Omental fat pad (tissue), 4 donors: ENCODE data around the gene CCDC9B. TPM values are rescaled to one million over a fixed set of nuclear protein-coding genes. Genes with fewer than 3 reads are reported as not detected.

Experiments used
- ATAC-seq: fragments of 150-250 bp; one replicate; pipeline ENCODE4 v1.9.1; 2016; ENCODE audit warnings: mild to moderate bottlenecking, moderate library complexity; ENCODE audit not compliant: low FRiP score
- DNase-seq: peaks from one replicate; pipeline ENCODE4 v3.0.0-alpha.2; 2019; ENCODE audit warnings: low spot score
- total RNA-seq, 4 donors: library from RNA; depleted of rRNA; stranded (reverse); fragments of >200 nt; gene quantifications; one replicate each; pipeline ENCODE4 v1.1.0, GENCODE V29; 2016
- TF ChIP-seq, protein P1 (sequence below), 3 donors: fragments of 450-650 bp; IDR thresholded peaks; one replicate each; pipeline ENCODE4 v1.5.1; 2016 to 2017; ENCODE audit warnings: antibody characterized with exemption in 3 of 3, mild to moderate bottlenecking in 3 of 3, moderate library complexity in 2 of 3

Gene CCDC9B
- total RNA-seq, 4 donors from 2014 or later: 1.1 to 7.4 (median 4.5) TPM

DNA sequence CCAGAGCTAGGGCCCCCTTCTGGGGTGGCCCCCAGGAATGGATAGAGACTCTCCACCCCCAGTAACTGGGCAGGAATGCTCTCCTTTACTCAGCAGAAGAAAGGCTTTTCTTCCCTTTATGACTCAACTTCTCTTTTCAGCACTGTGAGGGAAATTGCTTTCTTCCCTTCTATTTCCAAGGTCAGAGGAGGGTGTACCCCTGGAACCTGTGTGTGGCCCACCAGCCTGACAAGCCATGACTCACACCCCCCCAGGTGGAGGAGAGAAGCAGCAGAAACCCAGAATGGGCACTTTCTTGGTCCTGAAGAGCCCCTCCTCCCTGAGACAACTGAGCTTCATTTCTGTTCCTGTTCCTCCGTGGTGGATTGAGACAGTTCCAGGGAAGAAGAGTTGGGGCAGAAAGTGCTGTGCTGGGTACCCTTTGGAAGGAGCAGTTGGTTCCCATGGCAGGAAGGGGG lies 55.2 kb downstream of the CCDC9B start:
- DNase-seq (no peak), ATAC-seq (no peak)
- TF ChIP-seq, protein P1, sequence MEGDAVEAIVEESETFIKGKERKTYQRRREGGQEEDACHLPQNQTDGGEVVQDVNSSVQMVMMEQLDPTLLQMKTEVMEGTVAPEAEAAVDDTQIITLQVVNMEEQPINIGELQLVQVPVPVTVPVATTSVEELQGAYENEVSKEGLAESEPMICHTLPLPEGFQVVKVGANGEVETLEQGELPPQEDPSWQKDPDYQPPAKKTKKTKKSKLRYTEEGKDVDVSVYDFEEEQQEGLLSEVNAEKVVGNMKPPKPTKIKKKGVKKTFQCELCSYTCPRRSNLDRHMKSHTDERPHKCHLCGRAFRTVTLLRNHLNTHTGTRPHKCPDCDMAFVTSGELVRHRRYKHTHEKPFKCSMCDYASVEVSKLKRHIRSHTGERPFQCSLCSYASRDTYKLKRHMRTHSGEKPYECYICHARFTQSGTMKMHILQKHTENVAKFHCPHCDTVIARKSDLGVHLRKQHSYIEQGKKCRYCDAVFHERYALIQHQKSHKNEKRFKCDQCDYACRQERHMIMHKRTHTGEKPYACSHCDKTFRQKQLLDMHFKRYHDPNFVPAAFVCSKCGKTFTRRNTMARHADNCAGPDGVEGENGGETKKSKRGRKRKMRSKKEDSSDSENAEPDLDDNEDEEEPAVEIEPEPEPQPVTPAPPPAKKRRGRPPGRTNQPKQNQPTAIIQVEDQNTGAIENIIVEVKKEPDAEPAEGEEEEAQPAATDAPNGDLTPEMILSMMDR (IDR thresholded peaks at IDR 0.05): no peak

DNA sequence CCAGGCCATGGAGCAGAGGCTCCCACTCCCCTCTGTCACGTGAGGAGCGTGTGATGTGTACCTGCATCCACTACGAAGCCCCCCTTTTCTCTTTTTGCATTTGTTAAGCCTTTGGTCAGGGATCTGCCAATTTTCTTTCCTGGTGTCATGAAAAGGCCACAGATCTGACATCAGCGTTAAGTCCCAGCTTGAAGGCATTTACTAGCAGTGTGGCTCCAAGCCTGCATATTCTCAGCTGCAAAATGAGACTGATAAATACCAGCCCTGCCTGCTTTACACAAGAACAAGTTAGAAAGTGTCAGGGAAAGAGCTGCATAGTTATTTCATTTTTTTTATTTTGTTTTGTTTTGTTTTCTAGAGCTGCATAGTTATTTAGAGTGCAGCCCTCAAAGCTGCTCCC lies 55.6 kb downstream of the CCDC9B start:
- TF ChIP-seq, protein P1 (IDR thresholded peaks at IDR 0.05): no peak
- DNase-seq: no peak
- no peak for ATAC-seq

DNA sequence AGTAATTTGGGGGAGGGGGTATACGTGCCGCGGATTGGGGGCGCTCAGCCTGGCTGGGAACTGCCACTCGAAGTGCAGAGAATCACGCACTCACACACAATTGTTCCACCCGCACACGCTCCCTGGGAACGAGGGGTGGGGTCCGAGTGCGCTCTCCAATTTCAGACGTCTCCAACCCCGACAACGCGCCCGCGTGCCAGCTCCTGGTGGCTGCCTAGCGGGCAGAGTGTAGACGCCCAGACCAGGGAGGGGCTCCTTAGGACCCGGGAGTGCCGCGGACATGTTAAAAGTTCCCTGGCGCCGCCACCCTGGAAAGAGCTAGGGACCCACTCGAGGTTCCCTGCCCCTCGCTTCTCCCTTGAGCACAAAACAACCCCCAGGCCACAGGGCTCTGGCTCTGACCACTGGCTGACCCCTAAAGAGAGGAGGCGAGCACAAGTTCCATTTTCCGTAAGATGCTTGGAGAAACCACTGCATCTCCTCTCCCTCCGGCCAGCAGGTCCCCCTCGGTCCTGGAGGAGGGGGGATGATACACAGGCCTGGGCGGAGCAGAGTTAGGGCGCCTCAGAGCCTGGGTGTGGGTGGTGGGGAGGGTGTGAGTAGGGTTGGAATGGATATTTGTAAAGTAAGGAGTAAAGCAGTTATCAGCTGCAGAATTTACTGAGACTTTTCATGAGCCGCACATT lies 57.0 kb downstream of the CCDC9B start:
- no peak for DNase-seq
- ATAC-seq: no peak
- TF ChIP-seq, protein P1 (IDR thresholded peaks at IDR 0.05): no peak

DNA sequence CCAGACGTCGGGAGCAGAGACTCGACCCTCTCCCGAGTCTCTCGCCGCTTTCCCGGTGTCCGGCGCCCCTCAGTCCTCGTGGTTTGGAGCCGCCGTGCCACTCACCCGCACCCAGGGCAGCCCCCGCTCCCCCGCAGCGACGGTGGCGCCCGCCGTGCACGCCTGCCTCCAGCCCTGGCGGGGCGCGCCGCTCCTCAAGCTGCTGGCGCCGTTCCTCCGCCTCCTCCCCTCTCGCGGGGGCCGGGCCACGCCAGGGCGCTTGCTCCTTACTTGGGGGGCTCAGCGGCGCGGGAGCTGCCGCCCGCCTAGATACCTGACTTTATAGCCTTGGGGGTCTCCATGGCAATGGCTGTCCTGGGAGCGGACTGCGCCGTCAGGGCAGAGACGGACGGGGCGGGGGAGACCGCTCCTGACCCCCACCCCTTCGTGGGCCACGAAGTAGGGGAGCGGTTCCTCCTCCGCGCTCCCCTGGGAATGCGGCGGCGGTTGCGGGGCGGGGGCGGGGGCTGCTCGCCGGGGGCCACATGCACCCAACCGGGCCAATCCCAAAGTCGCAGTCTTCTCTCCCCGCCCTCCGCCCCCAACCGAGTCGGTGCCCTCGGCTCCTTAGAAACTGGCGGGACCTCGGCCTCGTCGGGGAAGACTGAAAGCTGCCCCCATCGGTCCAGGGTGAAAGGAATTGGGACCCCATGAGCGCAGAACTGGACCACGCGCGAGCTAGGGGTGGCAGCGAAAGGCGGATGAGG lies 57.7 kb downstream of the CCDC9B start, which contains the start of gene ANKRD63:
Gene ANKRD63, minus strand, starts transcription at position 196 of the 746 bp plus-strand sequence. CDS start 478 bp downstream, outside the sequence.
- TF ChIP-seq, protein P1 (IDR thresholded peaks at IDR 0.05): no peak
- no peak for ATAC-seq
- no peak for DNase-seq

DNA sequence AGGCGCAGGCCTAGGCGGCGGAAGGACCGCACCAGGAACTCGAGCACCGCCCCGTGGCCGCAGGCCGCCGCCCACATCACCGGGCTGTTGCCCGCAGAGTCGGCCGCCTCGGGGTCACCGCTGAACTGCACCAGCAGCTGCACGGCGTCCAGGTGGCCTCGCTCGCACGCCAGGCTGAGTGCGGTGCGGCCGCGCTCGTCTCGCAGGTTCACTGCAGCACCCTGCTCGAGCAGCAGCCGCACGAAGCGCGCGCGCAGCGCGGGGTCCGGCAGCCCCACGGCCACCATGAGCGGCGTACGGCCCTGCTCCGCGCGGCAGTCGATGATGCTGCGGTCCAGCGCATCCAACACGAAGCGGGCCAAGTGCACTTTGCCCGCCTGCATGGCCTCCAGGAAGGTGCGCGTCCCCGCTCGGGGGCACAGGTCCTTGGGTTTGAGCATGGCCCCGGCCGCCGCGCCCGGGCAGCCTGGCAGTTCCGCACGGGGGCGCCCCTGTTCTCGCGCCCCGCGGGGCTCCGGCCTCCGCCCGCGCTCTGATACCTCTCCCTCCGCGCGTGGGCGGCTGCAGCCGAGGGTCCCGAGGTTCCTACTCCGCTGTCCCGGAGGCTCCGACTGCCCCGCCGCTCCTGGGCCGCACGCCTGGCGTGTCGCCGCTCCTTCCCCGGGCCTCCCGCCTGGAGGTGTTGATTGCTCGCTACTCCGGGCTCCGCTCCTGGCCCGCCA lies 58.4 kb downstream of the CCDC9B start:
- ATAC-seq: no peak
- TF ChIP-seq, protein P1 (IDR thresholded peaks at IDR 0.05): no peak
- no peak for DNase-seq

DNA sequence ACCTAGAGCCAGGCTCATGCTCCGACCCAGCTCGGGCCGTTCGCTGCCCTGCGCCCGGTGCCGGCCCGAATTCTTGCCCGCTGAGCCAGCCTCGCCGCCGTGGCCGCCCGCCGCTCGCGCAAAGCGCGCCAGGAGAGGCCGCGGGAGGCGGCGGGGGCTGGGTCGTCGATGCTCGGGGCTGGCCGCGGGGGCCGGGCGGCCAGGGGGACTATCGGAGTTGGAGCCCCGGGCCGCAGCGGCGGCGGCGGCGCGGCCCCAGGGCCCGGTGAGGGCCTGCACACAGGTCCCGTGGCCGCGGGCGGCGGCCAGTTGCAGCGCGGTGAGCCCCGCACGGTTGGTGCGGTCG lies 59.0 kb downstream of the CCDC9B start:
- ATAC-seq (no peak), DNase-seq (no peak)
- TF ChIP-seq, protein P1 (IDR thresholded peaks at IDR 0.05): no peak

Other genes starting within 250 kb of the CCDC9B start
- 1 to 10 TPM; 3.7 to 7.7 (median 5.3) TPM for gene BMF, start 232.1 kb downstream of the CCDC9B start, total RNA-seq
- 1 to 10 TPM in 2 of 4 donors, under 1 TPM in 2; 0.37 to 7.4 (median 1.5) TPM for gene BUB1B, start 179.9 kb downstream of the CCDC9B start, total RNA-seq
- gene PAK6, start 101.9 kb downstream of the CCDC9B start, total RNA-seq: 1 to 10 TPM in 1 of 4 donors, under 1 TPM in 1, not detected in 2; 0.72 to 1.5 TPM
- not detected for gene ANKRD63, start 57.9 kb downstream of the CCDC9B start, total RNA-seq
- 10 to 100 TPM; 12.0 to 35.1 (median 25.0) TPM for gene PLCB2, start 33.0 kb downstream of the CCDC9B start, total RNA-seq
- gene INAFM2, start 17.2 kb downstream of the CCDC9B start, total RNA-seq: 10 to 100 TPM in 3 of 4 donors, 1 to 10 TPM in 1; 9.1 to 17.5 (median 12.2) TPM
- not detected for gene PHGR1, start 10.1 kb upstream of the CCDC9B start, total RNA-seq
- gene DISP2, start 17.3 kb upstream of the CCDC9B start, total RNA-seq: 1 to 10 TPM in 1 of 4 donors, under 1 TPM in 3; under 0.01 to 1.1 (median 0.12) TPM
- gene KNSTRN, start 41.8 kb upstream of the CCDC9B start, total RNA-seq: 10 to 100 TPM in 2 of 4 donors, 1 to 10 TPM in 2; 5.8 to 16.0 (median 11.9) TPM
- gene IVD, start 64.9 kb upstream of the CCDC9B start, total RNA-seq: 10 to 100 TPM; 45.0 to 63.5 (median 54.2) TPM
- 10 to 100 TPM in 3 of 4 donors, 1 to 10 TPM in 1; 9.7 to 17.4 (median 11.4) TPM for gene BAHD1, start 100.0 kb upstream of the CCDC9B start, total RNA-seq
- gene CHST14, start 130.0 kb upstream of the CCDC9B start, total RNA-seq: 10 to 100 TPM in 3 of 4 donors, 1 to 10 TPM in 1; 6.6 to 17.8 (median 10.1) TPM
- gene CCDC32, start 224.1 kb upstream of the CCDC9B start, total RNA-seq: 10 to 100 TPM; 26.0 to 37.2 (median 33.4) TPM
- 1 to 10 TPM; 2.3 to 7.8 (median 4.5) TPM for gene RPUSD2, start 228.4 kb upstream of the CCDC9B start, total RNA-seq